GM12801 (cell line): ENCODE measurements around the gene LCOR.

ENCODE experiments used
- CTCF ChIP-seq: IDR thresholded peaks from one replicate; pipeline ENCODE4 v1.5.1; 2011; ENCODE audit warnings: control low read depth; ENCODE audit not compliant: insufficient read length; ENCODE audit errors: extremely low read depth

Gene LCOR

DNA sequence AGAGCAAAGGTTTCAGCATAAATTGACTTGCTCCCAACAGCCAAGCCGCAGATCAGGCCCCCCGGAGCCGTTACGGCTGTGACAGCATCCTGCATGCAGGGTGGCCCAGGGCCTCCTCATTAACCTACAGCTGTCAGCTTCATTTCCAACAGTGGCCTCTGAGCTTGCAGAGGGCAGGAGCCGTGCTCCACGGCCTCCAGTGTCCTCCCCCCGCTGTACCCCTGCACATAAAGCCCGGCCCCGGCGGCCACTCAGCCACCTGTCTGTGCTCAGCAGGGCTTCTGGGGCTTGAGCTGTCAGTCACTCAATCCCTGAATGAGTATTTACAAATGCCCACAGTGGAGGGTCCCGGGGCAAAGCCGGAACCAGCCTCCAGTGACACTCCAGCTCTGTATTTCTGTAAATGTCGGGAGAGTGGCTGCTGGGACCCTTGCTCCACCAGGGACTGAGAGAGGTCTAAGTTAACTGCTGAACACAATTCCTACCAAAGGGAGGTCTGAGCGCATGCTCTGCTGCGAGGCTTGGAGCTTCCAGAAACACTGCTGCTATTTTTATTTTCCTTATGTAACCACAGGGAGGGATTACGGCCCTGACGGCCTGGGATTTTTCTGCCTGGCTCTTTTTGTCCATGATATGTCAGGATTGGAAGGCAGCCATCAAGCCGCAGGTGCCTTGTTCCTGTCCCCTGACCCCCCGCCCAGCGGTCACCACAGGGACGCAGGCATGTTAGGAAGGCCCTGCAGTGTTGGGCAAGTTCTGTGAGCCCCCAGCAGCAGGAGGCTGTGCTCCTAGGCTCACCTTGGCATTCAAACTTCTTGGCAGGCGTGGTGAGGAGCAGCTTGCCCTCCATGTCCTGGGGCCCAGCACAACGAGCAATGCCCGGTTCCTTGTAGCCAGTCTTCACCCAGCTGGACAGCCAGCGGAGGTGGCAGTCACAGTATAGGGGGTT is 188.6 kb downstream of the LCOR start:
- no peak for TF ChIP-seq CTCF

GRCh38 chr10:97022616-97023015 is 190.5 kb downstream of the LCOR start:
- no peak for TF ChIP-seq CTCF

DNA sequence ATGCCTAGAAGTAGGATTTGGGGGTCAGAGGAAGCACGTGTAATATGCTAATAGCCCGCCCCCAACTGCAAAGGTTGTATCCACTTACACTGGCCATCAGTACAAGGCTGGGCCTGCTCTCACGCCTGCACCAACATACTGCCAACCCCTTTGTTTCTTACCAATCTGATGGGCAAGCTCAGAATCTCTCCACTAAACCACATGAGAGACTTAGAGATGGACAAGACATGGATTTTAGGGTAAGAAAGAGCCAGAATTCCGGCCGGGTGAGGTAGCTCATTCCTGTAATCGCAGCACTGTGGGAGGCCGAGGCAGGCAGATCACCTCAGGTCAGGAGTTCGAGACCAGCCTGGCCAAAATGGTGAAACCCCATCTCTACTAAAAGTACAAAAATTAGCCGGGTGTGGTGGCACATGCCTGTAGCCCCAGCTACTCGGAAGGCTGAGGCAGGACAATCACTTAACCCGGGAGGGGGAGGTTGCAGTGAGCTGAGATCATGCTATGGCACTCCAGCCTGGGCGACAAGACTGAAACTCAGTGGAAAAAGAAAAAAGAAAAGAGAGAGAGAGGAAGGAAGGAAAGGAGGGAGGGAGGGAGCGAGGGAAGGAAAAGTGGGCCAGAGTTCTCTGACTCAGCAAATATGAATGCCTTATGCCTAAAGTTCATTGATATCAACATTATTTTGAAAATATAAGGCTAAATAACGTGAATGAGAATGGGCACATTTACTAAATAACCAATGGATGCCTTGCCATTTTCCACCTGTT is 191.5 kb downstream of the LCOR start:
- TF ChIP-seq CTCF, result no peak

DNA sequence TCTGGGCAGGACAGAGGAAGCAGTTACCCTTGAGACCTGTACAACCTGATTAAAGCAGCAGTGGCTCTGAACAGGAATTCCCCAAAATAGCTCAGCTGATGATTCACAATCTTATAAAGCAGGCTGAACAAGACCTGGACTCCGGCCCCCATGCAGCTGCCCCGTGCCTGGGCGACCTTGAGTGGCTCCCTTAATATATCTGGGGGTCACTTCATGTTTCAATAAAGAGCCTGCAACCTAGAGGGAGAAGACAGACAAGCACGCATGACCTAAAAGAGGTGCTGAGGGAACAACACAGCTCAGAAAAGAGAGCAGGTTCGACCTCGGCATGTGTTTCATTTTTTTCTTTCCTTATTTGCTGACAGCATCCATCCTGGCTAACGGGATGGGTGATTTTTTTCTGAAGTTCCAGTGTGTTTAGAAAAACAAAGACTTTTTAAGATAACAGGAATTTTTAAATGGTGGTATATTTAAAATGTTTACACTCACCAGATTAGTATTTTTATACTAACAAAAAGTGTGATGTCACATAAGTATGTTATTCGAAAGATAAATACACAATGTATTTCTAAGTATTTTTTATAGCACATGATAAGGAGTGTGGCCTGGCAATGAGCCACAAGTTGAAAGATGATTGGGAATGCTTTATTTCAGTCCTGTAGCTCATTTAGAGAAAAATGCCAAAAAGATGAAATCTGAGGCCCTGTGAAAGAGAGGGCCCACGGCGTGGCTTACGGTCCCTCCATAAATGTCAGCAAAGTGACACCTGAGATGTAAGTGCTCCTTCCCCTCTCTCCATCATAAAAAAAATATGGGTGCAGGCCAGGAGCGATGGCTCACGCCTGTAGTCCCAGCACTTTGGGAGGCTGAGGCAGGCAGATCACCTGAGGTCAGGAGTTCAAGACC is 192.3 kb downstream of the LCOR start:
- no peak for TF ChIP-seq CTCF

- no peak for TF ChIP-seq CTCF
These were observed 193.6 kb downstream of the LCOR start for GRCh38 chr10:97025613-97026242.

GRCh38 chr10:97028126-97028831 is 196.2 kb downstream of the LCOR start:
- TF ChIP-seq CTCF, result no peak
